Osteocyte (in vitro differentiated cells): ENCODE measurements around the gene ASB14. TPM values are rescaled to one million over a fixed set of nuclear protein-coding genes. Genes with fewer than 3 reads are reported as not detected.
"Not testable (repeated sequence)": the region's sequence is repeated elsewhere in the genome, so short reads cannot be mapped to it uniquely, and the experiment has no call there.

Experiments
- DNase-seq: peaks from one replicate; pipeline ENCODE4 v3.0.0; 2021; ENCODE audit warnings: mixed read lengths; ENCODE audit not compliant: unreplicated experiment; ENCODE audit errors: extremely low spot score
- H3K27ac Mint-ChIP-seq: one replicate; pipeline ENCODE4 v1.8.0; 2021; ENCODE audit warnings: mild to moderate bottlenecking, mixed read lengths; ENCODE audit not compliant: unreplicated experiment
- H3K27me3 Mint-ChIP-seq: one replicate; pipeline ENCODE4 v1.8.0; 2021; ENCODE audit warnings: mixed read lengths; ENCODE audit not compliant: unreplicated experiment
- H3K36me3 Mint-ChIP-seq: one replicate; pipeline ENCODE4 v1.8.0; 2021; ENCODE audit warnings: mixed read lengths; ENCODE audit not compliant: unreplicated experiment
- H3K4me1 Mint-ChIP-seq: one replicate; pipeline ENCODE4 v1.8.0; 2021; ENCODE audit warnings: mixed read lengths; ENCODE audit not compliant: unreplicated experiment
- H3K4me3 Mint-ChIP-seq: one replicate; pipeline ENCODE4 v1.8.0; 2021; ENCODE audit warnings: mild to moderate bottlenecking, moderate library complexity, mixed read lengths; ENCODE audit not compliant: unreplicated experiment
- H3K9me3 Mint-ChIP-seq: one replicate; pipeline ENCODE4 v1.8.0; 2021; ENCODE audit warnings: mixed read lengths; ENCODE audit not compliant: unreplicated experiment
- long read RNA-seq: library from polyadenylated mRNA; unstranded; transcript quantifications from one replicate; pipeline ENCODE4 v2.0.0, GENCODE V29; 2021
- total RNA-seq: library from RNA; stranded (reverse); gene quantifications from 2 replicates; pipeline ENCODE4 v1.2.1, GENCODE V29; 2021
- TF ChIP-seq, protein P1 (sequence below): fragments of 200-600 bp; sonication (generic); IDR thresholded peaks from 2 replicates; pipeline ENCODE4 v1.5.0; 2021; ENCODE audit warnings: antibody characterized with exemption, mild to moderate bottlenecking, moderate library complexity

Gene ASB14
- total RNA-seq: not detected in 2 replicates
- long read RNA-seq, partial matches to known transcripts: 0 of 1 reads
- long read RNA-seq, other reads (novel, unspliced or antisense): 1 of 1 reads

GRCh38 chr3:57292159-57292896, at the start of gene ASB14:
TSS of gene ASB14 (minus strand) at chr3:57292685. CDS start at chr3:57292033, 652 bp downstream.
- Mint-ChIP-seq H3K36me3 (no peaks in the 10 kb centered on the region), H3K4me1 (no peaks in the 10 kb centered on the region), H3K4me3 (no peak within 1 kb of the TSS), H3K27ac (no peak within 1 kb of the TSS), H3K27me3 (peaks cover 27% of the 10 kb centered on the region), H3K9me3 (no peaks in the 10 kb centered on the region)
- TF ChIP-seq, protein P1, sequence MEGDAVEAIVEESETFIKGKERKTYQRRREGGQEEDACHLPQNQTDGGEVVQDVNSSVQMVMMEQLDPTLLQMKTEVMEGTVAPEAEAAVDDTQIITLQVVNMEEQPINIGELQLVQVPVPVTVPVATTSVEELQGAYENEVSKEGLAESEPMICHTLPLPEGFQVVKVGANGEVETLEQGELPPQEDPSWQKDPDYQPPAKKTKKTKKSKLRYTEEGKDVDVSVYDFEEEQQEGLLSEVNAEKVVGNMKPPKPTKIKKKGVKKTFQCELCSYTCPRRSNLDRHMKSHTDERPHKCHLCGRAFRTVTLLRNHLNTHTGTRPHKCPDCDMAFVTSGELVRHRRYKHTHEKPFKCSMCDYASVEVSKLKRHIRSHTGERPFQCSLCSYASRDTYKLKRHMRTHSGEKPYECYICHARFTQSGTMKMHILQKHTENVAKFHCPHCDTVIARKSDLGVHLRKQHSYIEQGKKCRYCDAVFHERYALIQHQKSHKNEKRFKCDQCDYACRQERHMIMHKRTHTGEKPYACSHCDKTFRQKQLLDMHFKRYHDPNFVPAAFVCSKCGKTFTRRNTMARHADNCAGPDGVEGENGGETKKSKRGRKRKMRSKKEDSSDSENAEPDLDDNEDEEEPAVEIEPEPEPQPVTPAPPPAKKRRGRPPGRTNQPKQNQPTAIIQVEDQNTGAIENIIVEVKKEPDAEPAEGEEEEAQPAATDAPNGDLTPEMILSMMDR: no peak
- no peak for DNase-seq

DNA sequence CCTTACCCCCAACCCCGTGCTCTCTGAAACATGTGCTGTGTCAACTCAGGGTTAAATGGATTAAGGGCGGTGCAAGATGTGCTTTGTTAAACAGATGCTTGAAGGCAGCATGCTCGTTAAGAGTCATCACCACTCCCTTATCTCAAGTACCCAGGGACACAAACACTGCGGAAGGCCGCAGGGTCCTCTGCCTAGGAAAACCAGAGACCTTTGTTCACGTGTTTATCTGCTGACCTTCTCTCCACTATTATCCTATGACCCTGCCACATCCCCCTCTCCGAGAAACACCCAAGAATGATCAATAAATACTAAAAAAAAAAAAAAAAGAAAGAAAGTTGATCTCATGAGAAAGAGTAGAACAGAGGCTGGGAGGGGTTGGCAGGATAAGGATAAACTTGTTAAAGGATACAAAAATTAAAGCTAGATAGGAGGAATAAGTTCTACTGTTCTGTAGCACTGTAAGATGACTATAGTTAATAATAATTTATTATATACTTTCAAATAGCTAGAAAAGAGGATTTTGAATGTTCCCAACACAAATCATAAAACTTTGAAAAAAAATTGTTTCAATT, 46.7 kb upstream of the ASB14 start:
- not testable (repeated sequence) for DNase-seq, H3K27ac Mint-ChIP-seq, H3K4me3 Mint-ChIP-seq, H3K9me3 Mint-ChIP-seq, H3K4me1 Mint-ChIP-seq, H3K36me3 Mint-ChIP-seq
- H3K27me3 Mint-ChIP-seq: peaks cover 50% of the 10 kb centered on the region

DNA sequence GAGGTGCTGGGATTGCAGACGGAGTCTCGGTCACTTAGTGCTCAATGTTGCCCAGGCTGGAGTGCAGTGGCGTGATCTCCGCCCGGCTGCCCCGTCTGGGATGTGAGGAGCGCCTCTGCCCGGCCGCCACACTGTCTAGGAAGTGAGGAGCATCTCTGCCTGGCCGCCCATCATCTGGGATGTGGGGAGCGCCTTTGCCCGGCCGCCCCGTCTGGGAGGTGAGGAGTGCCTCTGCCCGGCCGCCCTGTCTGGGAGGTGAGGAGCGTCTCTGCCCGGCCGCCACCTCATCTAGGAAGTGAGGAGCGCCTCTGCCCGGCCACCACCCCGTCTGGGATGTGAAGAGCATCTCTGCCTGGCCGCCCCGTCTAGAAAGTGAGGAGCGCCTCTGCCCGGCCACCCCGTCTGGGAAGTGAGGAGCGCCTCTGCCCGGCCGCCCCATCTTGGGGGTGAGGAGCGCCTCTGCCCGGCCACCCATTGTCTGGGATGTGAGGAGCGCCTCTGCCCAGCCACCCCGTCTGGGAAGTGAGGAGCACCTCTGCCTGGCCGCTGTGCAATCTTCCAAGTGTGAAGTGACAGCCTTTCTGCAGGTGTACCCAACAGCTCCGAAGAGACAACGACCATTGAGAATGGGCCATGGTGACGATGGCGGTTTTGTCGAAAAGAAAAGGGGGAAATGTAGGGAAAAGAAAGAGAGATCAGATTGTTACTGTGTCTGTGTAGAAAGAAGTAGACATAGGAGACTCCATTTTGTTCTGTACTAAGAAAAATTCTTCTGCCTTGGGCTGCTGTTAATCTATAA, 46.0 kb upstream of the ASB14 start:
- not testable (repeated sequence) for H3K36me3 Mint-ChIP-seq, H3K9me3 Mint-ChIP-seq, H3K4me1 Mint-ChIP-seq, DNase-seq, H3K27ac Mint-ChIP-seq, H3K4me3 Mint-ChIP-seq
- H3K27me3 Mint-ChIP-seq: peaks cover 47% of the 10 kb centered on the region

DNA sequence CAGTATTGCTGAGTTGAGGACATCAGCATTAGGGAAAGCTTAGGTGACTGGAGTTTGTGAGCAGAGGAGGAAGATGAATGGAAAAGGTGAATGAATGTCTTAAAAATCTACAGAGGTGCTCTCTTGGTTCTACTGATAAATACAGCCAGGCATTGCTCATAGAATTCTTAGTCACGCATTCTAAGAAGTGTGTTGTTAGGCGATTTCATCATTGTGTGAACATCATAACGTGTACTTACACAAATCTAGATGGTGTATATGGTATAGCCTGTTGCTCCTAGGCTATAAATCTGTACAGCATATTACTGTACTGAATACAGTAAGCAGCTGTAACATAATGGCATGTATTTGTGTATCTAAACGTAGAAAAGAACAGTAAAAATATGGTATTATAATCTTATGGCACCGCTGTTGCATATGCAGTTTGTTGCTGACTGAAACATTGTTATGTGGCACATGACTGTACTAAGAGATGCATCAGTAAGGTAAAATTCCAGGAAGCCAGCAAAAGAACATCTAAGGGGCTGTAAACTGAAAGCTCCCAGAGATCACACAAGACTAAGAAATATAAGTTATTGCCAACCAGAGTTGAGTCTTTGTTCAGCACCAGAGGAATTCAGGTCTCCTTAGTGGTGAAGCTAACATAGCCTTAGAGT, 42.9 kb upstream of the ASB14 start:
- peaks cover 40% of the 10 kb centered on the region for H3K27me3 Mint-ChIP-seq
- DNase-seq: no peak
- H3K36me3 Mint-ChIP-seq: no peaks in the 10 kb centered on the region
- H3K27ac Mint-ChIP-seq: no peak overlapping the region
- H3K4me3 Mint-ChIP-seq: no peak overlapping the region
- TF ChIP-seq, protein P1: no peak
- H3K9me3 Mint-ChIP-seq: no peaks in the 10 kb centered on the region
- H3K4me1 Mint-ChIP-seq: no peaks in the 10 kb centered on the region

GRCh38 chr3:57331078-57331610, 38.7 kb upstream of the ASB14 start:
- Mint-ChIP-seq H3K27me3 (peaks cover 32% of the 10 kb centered on the region), H3K4me3 (no peak overlapping the region), H3K9me3 (no peaks in the 10 kb centered on the region), H3K36me3 (no peaks in the 10 kb centered on the region), H3K27ac (no peak overlapping the region), H3K4me1 (no peaks in the 10 kb centered on the region)
- TF ChIP-seq, protein P1: no peak
- no peak for DNase-seq

DNA sequence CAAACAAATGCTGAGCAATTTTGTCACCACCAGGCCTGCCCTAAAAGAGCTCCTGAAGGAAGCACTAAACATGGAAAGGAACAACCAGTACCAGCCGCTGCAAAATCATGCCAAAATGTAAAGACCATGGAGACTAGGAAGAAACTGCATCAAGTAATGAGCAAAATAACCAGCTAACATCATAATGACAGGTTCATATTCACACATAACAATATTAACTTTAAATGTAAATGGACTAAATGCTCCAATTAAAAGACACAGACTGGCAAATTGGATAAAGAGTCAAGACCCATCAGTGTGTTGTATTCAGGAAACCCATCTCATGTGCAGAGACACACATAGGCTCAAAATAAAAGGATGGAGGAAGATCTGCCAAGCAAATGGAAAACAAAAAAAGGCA, 34.0 kb upstream of the ASB14 start:
- not testable (repeated sequence) for H3K4me3 Mint-ChIP-seq, H3K27ac Mint-ChIP-seq, H3K4me1 Mint-ChIP-seq, H3K9me3 Mint-ChIP-seq, H3K36me3 Mint-ChIP-seq, DNase-seq
- peaks cover 25% of the 10 kb centered on the region for H3K27me3 Mint-ChIP-seq
